ENCODE measurements around the gene KIF12.

- no peak for TF ChIP-seq CTCF (IDR thresholded peaks at IDR 0.05)
- TF ChIP-seq POLR2A (IDR thresholded peaks at IDR 0.05): no peak
Measured at GRCh38 chr9:114078781-114079156, 20.3 kb downstream of the KIF12 start.

Measured in lower leg skin (tissue), 3 donors.